GM23338 (cell line): Measurements from ENCODE around the gene MYO16. TPM values are rescaled to one million over a fixed set of nuclear protein-coding genes. Genes with fewer than 3 reads are reported as not detected.

Source experiments
- ATAC-seq: fragments of 200-7000 bp; cut with Tn5 transposase; 3 replicates; pipeline ENCODE4 v1.9.1; 2020
- DNase-seq: peaks from one replicate; pipeline ENCODE4 v3.0.0-alpha.2; 2015; ENCODE audit warnings: low spot score
- H2AFZ ChIP-seq: fragments of 200-600 bp; sonication (generic); 2 replicates; pipeline ENCODE4 v1.8.0; 2016; ENCODE audit warnings: antibody characterized with exemption, mild to moderate bottlenecking, moderate library complexity
- H3F3A ChIP-seq: fragments of 200-600 bp; sonication (generic); replicated peaks from 2 replicates; pipeline ENCODE4 v1.8.0; 2017; ENCODE audit warnings: antibody characterized with exemption, mixed run types, low read depth
- H3K27ac ChIP-seq: fragments of 200-600 bp; sonication (generic); 2 replicates; pipeline ENCODE4 v1.6.1; 2016; ENCODE audit warnings: low read depth
- H3K27me3 ChIP-seq: fragments of 200-600 bp; sonication (generic); 2 replicates; pipeline ENCODE4 v1.8.0; 2016; ENCODE audit warnings: mild to moderate bottlenecking, mixed run types, moderate library complexity; ENCODE audit not compliant: insufficient read depth
- H3K36me3 ChIP-seq: fragments of 200-600 bp; sonication (generic); 2 replicates; pipeline ENCODE4 v1.8.0; 2016; ENCODE audit warnings: mild to moderate bottlenecking; ENCODE audit not compliant: insufficient read depth
- H3K4me1 ChIP-seq: fragments of 200-600 bp; sonication (generic); 2 replicates; pipeline ENCODE4 v1.8.0; 2016; ENCODE audit warnings: mild to moderate bottlenecking, moderate library complexity; ENCODE audit not compliant: insufficient read depth
- H3K4me2 ChIP-seq: fragments of 200-600 bp; sonication (generic); 2 replicates; pipeline ENCODE4 v1.7.1; 2017; ENCODE audit warnings: mixed run types
- H3K4me3 ChIP-seq: fragments of 200-600 bp; sonication (generic); 2 replicates; pipeline ENCODE4 v1.6.1; 2016; ENCODE audit warnings: mixed run types
- H3K79me2 ChIP-seq: fragments of 200-600 bp; sonication (generic); replicated peaks from 2 replicates; pipeline ENCODE4 v1.8.0; 2017; ENCODE audit warnings: mild to moderate bottlenecking; ENCODE audit not compliant: insufficient read depth
- H3K9me2 ChIP-seq: fragments of 200-600 bp; sonication (generic); 2 replicates; pipeline ENCODE4 v1.8.0; 2017; ENCODE audit not compliant: insufficient read depth
- H4K20me1 ChIP-seq: fragments of 200-600 bp; sonication (generic); replicated peaks from 2 replicates; pipeline ENCODE4 v1.8.0; 2017; ENCODE audit warnings: mild to moderate bottlenecking; ENCODE audit not compliant: insufficient read depth
- H3K27ac Mint-ChIP-seq: 2 replicates; pipeline ENCODE4 v1.8.0; 2020; ENCODE audit warnings: inconsistent platforms, mild to moderate bottlenecking, moderate library complexity, mixed read lengths
- H3K27me3 Mint-ChIP-seq: 3 replicates; pipeline ENCODE4 v1.8.0; 2022; ENCODE audit warnings: low read depth, mild to moderate bottlenecking, moderate library complexity, mixed read lengths, inconsistent platforms; ENCODE audit not compliant: insufficient read depth, poor library complexity
- H3K36me3 Mint-ChIP-seq: 3 replicates; pipeline ENCODE4 v1.8.0; 2021; ENCODE audit warnings: low read depth, mild to moderate bottlenecking, inconsistent platforms, moderate library complexity, mixed read lengths
- H3K4me1 Mint-ChIP-seq: 3 replicates; pipeline ENCODE4 v1.8.0; 2020; ENCODE audit warnings: mild to moderate bottlenecking, inconsistent platforms, mixed read lengths
- H3K4me3 Mint-ChIP-seq: 3 replicates; pipeline ENCODE4 v1.8.0; 2021; ENCODE audit warnings: moderate library complexity, mild to moderate bottlenecking, inconsistent platforms, mixed read lengths
- H3K9me3 Mint-ChIP-seq: 3 replicates; pipeline ENCODE4 v1.8.0; 2020; ENCODE audit warnings: moderate library complexity, mild to moderate bottlenecking, inconsistent platforms, mixed read lengths
- CREB1 ChIP-seq: fragments of 250-450 bp; sonication (Bioruptor Pico); IDR thresholded peaks from 2 replicates; pipeline ENCODE4 v1.5.0; 2020; ENCODE audit warnings: low read depth, mild to moderate bottlenecking, moderate library complexity
- EZH2 ChIP-seq: fragments of 200-600 bp; sonication (generic); IDR thresholded peaks from one replicate; pipeline ENCODE4 v1.8.0; 2017; ENCODE audit warnings: antibody characterized with exemption, mild to moderate bottlenecking, low read depth; ENCODE audit not compliant: unreplicated experiment
- EZH2phosphoT487 ChIP-seq: fragments of 200-600 bp; sonication (generic); IDR thresholded peaks from one replicate; pipeline ENCODE4 v1.8.1; 2018; ENCODE audit warnings: antibody characterized with exemption; ENCODE audit not compliant: unreplicated experiment
- JUNB ChIP-seq: IDR thresholded peaks from one replicate; pipeline ENCODE4 v1.6.1; 2016; ENCODE audit warnings: antibody characterized with exemption; ENCODE audit not compliant: unreplicated experiment
- NANOG ChIP-seq: IDR thresholded peaks from 2 replicates; pipeline ENCODE4 v1.6.1; 2016; ENCODE audit warnings: antibody characterized with exemption, borderline replicate concordance
- POLR2AphosphoS5 ChIP-seq: IDR thresholded peaks from 2 replicates; pipeline ENCODE4 v1.6.1; 2016; ENCODE audit warnings: antibody characterized with exemption, low read depth
- STAT1 ChIP-seq: IDR thresholded peaks from one replicate; pipeline ENCODE4 v1.6.1; 2016; ENCODE audit warnings: antibody characterized with exemption; ENCODE audit not compliant: unreplicated experiment
- ZNF114 ChIP-seq: fragments of 250-450 bp; sonication (Bioruptor Pico); IDR thresholded peaks from 2 replicates; pipeline ENCODE4 v1.5.0; 2020; ENCODE audit warnings: mild to moderate bottlenecking, moderate library complexity
- ZNF331 ChIP-seq: fragments of 250-450 bp; sonication (Bioruptor Pico); IDR thresholded peaks from 2 replicates; pipeline ENCODE4 v1.5.0; 2020; ENCODE audit warnings: low read depth, mild to moderate bottlenecking, moderate library complexity
- polyA plus RNA-seq: library from polyadenylated mRNA; unstranded; fragments of >200 nt; fragmentation: Nextera tagmentation; extraction: Ambion mirVana; gene quantifications from 2 replicates; pipeline ENCODE4 v1.2.1, GENCODE V29; 2016
- total RNA-seq: library from RNA; depleted of rRNA; stranded (reverse); fragments of >200 nt; shearing (Covaris generic); gene quantifications from 2 replicates; pipeline ENCODE4 v1.2.3, GENCODE V29; 2014
- TF ChIP-seq, protein P1 (sequence below): IDR thresholded peaks from 2 replicates; pipeline ENCODE4 v1.6.1; 2016; ENCODE audit warnings: antibody characterized with exemption
- TF ChIP-seq, protein P2 (sequence below), 2 experiments: fragments of 200-600 bp in 1 of 2; sonication (generic) in 1 of 2; conservative IDR thresholded peaks; 2 replicates each; pipeline versions ENCODE4 v1.5.1 to v1.6.1; 2016 to 2017; ENCODE audit warnings: antibody characterized with exemption in 2 of 2, low read depth in 2 of 2, mild to moderate bottlenecking in 2 of 2, moderate library complexity in 1 of 2
- TF ChIP-seq, protein P3 (sequence below): IDR thresholded peaks from one replicate; pipeline ENCODE4 v1.6.1; 2018; ENCODE audit warnings: antibody characterized with exemption; ENCODE audit not compliant: unreplicated experiment

MYO16 gene
- total and polyA plus RNA-seq, 2 experiments from 2014 or later = 0.10 to 0.13 TPM

DNA sequence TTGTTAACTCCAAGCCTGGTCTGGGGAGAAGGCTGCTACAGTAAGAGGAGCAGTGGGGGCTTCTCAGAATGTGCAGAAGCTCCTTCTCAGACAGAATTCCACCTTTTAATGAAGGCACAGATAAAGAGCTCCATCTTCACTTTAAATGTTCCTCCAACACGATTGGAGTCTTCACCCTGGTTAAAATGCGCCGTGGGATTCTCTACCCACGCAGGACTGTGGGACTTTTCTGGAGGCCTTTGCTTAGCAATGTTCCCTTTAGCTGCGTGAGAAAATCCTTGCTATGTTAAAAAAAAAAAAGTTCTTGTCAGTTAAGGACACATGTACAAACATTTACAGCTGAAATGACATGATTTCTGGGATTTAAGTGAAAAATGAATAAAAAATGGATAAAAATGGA is 546.3 kb downstream of the MYO16 start:
- no peak overlapping the region for H3K4me3 Mint-ChIP-seq
- H3F3A ChIP-seq = no peaks in the 10 kb centered on the region
- no peaks in the 10 kb centered on the region for H3K36me3 Mint-ChIP-seq
- H2AFZ ChIP-seq = no peak overlapping the region
- no peaks in the 10 kb centered on the region for H4K20me1 ChIP-seq
- H3K4me1 ChIP-seq = peaks cover 9% of the 10 kb centered on the region; the same call in 1 of the 2 replicates
- no peak overlapping the region for H3K27ac Mint-ChIP-seq
- DNase-seq (no peak), ATAC-seq (no peak)
- H3K27me3 ChIP-seq = no peaks in the 10 kb centered on the region
- no peak overlapping the region for H3K4me2 ChIP-seq
- H3K79me2 ChIP-seq = no peaks in the 10 kb centered on the region
- no peaks in the 10 kb centered on the region for H3K9me3 Mint-ChIP-seq
- H3K4me3 ChIP-seq = no peak overlapping the region
- peaks cover 1% of the 10 kb centered on the region for H3K4me1 Mint-ChIP-seq
- TF ChIP-seq JUNB = no peak
- TF ChIP-seq POLR2AphosphoS5 = no peak
- TF ChIP-seq EZH2 = no peak
- TF ChIP-seq, protein P1, sequence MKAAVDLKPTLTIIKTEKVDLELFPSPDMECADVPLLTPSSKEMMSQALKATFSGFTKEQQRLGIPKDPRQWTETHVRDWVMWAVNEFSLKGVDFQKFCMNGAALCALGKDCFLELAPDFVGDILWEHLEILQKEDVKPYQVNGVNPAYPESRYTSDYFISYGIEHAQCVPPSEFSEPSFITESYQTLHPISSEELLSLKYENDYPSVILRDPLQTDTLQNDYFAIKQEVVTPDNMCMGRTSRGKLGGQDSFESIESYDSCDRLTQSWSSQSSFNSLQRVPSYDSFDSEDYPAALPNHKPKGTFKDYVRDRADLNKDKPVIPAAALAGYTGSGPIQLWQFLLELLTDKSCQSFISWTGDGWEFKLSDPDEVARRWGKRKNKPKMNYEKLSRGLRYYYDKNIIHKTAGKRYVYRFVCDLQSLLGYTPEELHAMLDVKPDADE = no peak
- peaks cover 5% of the 10 kb centered on the region for H3K27me3 Mint-ChIP-seq
- no peaks in the 10 kb centered on the region for H3K36me3 ChIP-seq
- H3K27ac ChIP-seq = no peak overlapping the region
- H3K9me2 ChIP-seq = peaks cover 11% of the 10 kb centered on the region

DNA sequence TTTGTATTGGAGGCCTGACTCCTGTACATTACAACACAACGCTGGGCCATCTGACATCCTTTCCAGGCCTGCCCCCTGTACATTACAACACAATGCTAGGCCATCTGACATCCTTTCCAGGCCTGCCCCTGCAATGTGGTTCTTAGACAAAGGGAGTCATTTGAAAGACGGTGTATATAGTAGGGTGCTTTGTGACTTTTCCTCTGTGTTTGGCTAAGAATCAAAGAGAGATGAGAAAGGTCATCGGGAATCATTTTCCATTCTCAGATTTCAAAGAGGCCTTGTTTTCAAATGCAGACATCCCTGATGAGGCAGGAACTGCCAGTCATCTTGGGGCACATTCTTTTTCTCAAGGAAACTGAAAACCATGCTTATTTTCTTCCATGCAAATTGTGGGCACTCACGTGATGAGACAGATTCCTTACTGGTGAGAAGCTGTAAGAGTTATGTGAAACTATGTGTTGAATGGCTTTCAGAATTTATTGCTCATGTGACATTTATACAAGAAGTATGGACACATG is 551.6 kb downstream of the MYO16 start:
- Histone ChIP-seq H3K4me2 (peak overlapping the region; percentile 8; the same call in 1 of the 2 replicates), H2AFZ (no peak overlapping the region), H3K4me1 (peaks cover 19% of the 10 kb centered on the region; the same call in 1 of the 2 replicates), H3K27me3 (no peaks in the 10 kb centered on the region), H4K20me1 (no peaks in the 10 kb centered on the region), H3K27ac (peak overlapping the region; percentile 66), H3K4me3 (no peak overlapping the region), H3K9me2 (peaks cover 5% of the 10 kb centered on the region; the same call in 1 of the 2 replicates), H3K36me3 (no peaks in the 10 kb centered on the region), H3F3A (no peaks in the 10 kb centered on the region), H3K79me2 (no peaks in the 10 kb centered on the region)
- H3K4me1 Mint-ChIP-seq = peaks cover 22% of the 10 kb centered on the region
- H3K36me3 Mint-ChIP-seq = no peaks in the 10 kb centered on the region; the same call in 2 of the 3 replicates
- ATAC-seq (peak; percentile 95), DNase-seq (peak; percentile 55)
- H3K9me3 Mint-ChIP-seq = no peaks in the 10 kb centered on the region; the same call in 1 of the 3 replicates
- peaks cover 7% of the 10 kb centered on the region for H3K27me3 Mint-ChIP-seq
- peak overlapping the region; percentile 91; the same call in 1 of the 2 replicates for H3K27ac Mint-ChIP-seq
- H3K4me3 Mint-ChIP-seq = no peak overlapping the region
- TF ChIP-seq JUNB (no peak), POLR2AphosphoS5 (no peak), ZNF331 (CRISPR knock-in tag) (no peak), EZH2phosphoT487 (no peak), STAT1 (no peak), EZH2 (no peak), CREB1 (CRISPR knock-in tag) (0 out of 2 replicates have a peak, but pooled peaks have one; percentile 2), NANOG (peak; percentile 87), ZNF114 (CRISPR knock-in tag) (no peak)
- TF ChIP-seq, protein P1 = 0 out of 2 replicates have a peak, but pooled peaks have one; percentile 54
- TF ChIP-seq, protein P2, sequence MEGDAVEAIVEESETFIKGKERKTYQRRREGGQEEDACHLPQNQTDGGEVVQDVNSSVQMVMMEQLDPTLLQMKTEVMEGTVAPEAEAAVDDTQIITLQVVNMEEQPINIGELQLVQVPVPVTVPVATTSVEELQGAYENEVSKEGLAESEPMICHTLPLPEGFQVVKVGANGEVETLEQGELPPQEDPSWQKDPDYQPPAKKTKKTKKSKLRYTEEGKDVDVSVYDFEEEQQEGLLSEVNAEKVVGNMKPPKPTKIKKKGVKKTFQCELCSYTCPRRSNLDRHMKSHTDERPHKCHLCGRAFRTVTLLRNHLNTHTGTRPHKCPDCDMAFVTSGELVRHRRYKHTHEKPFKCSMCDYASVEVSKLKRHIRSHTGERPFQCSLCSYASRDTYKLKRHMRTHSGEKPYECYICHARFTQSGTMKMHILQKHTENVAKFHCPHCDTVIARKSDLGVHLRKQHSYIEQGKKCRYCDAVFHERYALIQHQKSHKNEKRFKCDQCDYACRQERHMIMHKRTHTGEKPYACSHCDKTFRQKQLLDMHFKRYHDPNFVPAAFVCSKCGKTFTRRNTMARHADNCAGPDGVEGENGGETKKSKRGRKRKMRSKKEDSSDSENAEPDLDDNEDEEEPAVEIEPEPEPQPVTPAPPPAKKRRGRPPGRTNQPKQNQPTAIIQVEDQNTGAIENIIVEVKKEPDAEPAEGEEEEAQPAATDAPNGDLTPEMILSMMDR (conservative IDR thresholded peaks at IDR 0.05; ENCODE audit: low read depth in 2 of 2) = no peak
- TF ChIP-seq, protein P3, sequence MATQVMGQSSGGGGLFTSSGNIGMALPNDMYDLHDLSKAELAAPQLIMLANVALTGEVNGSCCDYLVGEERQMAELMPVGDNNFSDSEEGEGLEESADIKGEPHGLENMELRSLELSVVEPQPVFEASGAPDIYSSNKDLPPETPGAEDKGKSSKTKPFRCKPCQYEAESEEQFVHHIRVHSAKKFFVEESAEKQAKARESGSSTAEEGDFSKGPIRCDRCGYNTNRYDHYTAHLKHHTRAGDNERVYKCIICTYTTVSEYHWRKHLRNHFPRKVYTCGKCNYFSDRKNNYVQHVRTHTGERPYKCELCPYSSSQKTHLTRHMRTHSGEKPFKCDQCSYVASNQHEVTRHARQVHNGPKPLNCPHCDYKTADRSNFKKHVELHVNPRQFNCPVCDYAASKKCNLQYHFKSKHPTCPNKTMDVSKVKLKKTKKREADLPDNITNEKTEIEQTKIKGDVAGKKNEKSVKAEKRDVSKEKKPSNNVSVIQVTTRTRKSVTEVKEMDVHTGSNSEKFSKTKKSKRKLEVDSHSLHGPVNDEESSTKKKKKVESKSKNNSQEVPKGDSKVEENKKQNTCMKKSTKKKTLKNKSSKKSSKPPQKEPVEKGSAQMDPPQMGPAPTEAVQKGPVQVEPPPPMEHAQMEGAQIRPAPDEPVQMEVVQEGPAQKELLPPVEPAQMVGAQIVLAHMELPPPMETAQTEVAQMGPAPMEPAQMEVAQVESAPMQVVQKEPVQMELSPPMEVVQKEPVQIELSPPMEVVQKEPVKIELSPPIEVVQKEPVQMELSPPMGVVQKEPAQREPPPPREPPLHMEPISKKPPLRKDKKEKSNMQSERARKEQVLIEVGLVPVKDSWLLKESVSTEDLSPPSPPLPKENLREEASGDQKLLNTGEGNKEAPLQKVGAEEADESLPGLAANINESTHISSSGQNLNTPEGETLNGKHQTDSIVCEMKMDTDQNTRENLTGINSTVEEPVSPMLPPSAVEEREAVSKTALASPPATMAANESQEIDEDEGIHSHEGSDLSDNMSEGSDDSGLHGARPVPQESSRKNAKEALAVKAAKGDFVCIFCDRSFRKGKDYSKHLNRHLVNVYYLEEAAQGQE = no peak
